SK-N-SH (cell line): ENCODE measurements around the gene CDH23. TPM values are rescaled to one million over a fixed set of nuclear protein-coding genes. Genes with fewer than 3 reads are reported as not detected.

ENCODE experiments used
- CTCF ChIA-PET: fragments of 300-600, 350-600 bp; formaldehyde crosslinking; extraction: SDS; loops from one replicate; lab custom pipeline; 2021; lab: Yijun Ruan, JAX
- POLR2A ChIA-PET: fragments of 350-600 bp; sonication (Branson Sonifier 250); formaldehyde crosslinking; extraction: SDS; loops from one replicate; lab custom pipeline; 2020; ENCODE audit warnings: antibody characterized with exemption, inconsistent platforms; lab: Yijun Ruan, JAX
- DNase-seq: peaks from one replicate; pipeline ENCODE4 v3.0.0; 2012
- H2AFZ ChIP-seq: fragments of 200-600 bp; sonication (generic); 2 replicates; pipeline ENCODE4 v1.8.1; 2016; ENCODE audit warnings: antibody characterized with exemption, mild to moderate bottlenecking, low read depth
- H3F3A ChIP-seq: fragments of 200-600 bp; sonication (generic); replicated peaks from 2 replicates; pipeline ENCODE3; 2016; ENCODE audit warnings: antibody characterized with exemption, mild to moderate bottlenecking; ENCODE audit not compliant: insufficient read depth
- H3K27ac ChIP-seq, 2 experiments: fragments of 200-500 bp in 1 of 2; fragments of 200-600 bp in 1 of 2; sonication (Bioruptor generic) in 1 of 2; sonication (generic), shearing (Covaris generic) in 1 of 2; 2 replicates each; pipeline versions ENCODE4 v1.5.1 to v1.6.1; 2014 to 2016; ENCODE audit warnings: low read depth in 2 of 2, inconsistent platforms in 1 of 2, low read length in 1 of 2, mild to moderate bottlenecking in 1 of 2, mixed read lengths in 1 of 2
- H3K27me3 ChIP-seq: fragments of 200-600 bp; sonication (generic), shearing (Covaris generic); 2 replicates; pipeline ENCODE4 v1.6.1; 2016; ENCODE audit warnings: mixed run types; ENCODE audit not compliant: insufficient read depth
- H3K36me3 ChIP-seq, 2 experiments: fragments of 200-500 bp in 1 of 2; fragments of 200-600 bp in 1 of 2; sonication (Bioruptor generic) in 1 of 2; sonication (generic) in 1 of 2; replicated peaks in 1 of 2; 2 replicates each; pipeline versions ENCODE3 to v1.5.1; 2014 to 2016; ENCODE audit warnings: low read length in 1 of 2, mild to moderate bottlenecking in 1 of 2; ENCODE audit not compliant: insufficient read depth in 2 of 2, control insufficient read depth in 1 of 2
- H3K4me1 ChIP-seq, 2 experiments: fragments of 200-500 bp in 1 of 2; fragments of 200-600 bp in 1 of 2; sonication (Bioruptor generic) in 1 of 2; sonication (generic), shearing (Covaris generic) in 1 of 2; 2 replicates each; pipeline versions ENCODE4 v1.5.1 to v1.6.1; 2014 to 2016; ENCODE audit warnings: low read depth in 1 of 2, low read length in 1 of 2, mixed run types in 1 of 2; ENCODE audit not compliant: insufficient read depth in 2 of 2, control insufficient read depth in 1 of 2
- H3K4me2 ChIP-seq: fragments of 200-600 bp; sonication (generic), shearing (Covaris generic); 2 replicates; pipeline ENCODE4 v1.6.1; 2017; ENCODE audit warnings: mixed run types
- H3K4me3 ChIP-seq, 2 experiments: fragments of 200-500 bp in 1 of 2; fragments of 200-600 bp in 1 of 2; sonication (Bioruptor generic) in 1 of 2; sonication (generic), shearing (Covaris generic) in 1 of 2; 2 replicates each; pipeline versions ENCODE4 v1.5.1 to v1.8.1; 2014 to 2016; ENCODE audit warnings: low read depth in 2 of 2, inconsistent platforms in 1 of 2, low read length in 1 of 2, mild to moderate bottlenecking in 1 of 2, mixed read lengths in 1 of 2, moderate library complexity in 1 of 2
- H3K79me2 ChIP-seq: fragments of 200-600 bp; sonication (generic); 2 replicates; pipeline ENCODE4 v1.8.1; 2017; ENCODE audit warnings: mild to moderate bottlenecking; ENCODE audit not compliant: insufficient read depth
- H3K9ac ChIP-seq: fragments of 200-600 bp; sonication (generic); 2 replicates; pipeline ENCODE4 v1.6.1; 2017; ENCODE audit warnings: mixed run types
- H3K9me2 ChIP-seq: fragments of 200-600 bp; sonication (generic); 2 replicates; pipeline ENCODE4 v1.6.1; 2017; ENCODE audit warnings: mixed run types
- H3K9me3 ChIP-seq: fragments of 200-600 bp; sonication (generic); 2 replicates; pipeline ENCODE4 v1.6.1; 2017; ENCODE audit warnings: mixed run types, mild to moderate bottlenecking, moderate library complexity
- H4K20me1 ChIP-seq: fragments of 200-600 bp; sonication (generic); 2 replicates; pipeline ENCODE4 v1.6.1; 2017; ENCODE audit warnings: mild to moderate bottlenecking, mixed run types; ENCODE audit not compliant: insufficient read depth
- CTCF ChIP-seq: fragments of 200-600 bp; sonication (generic); IDR thresholded peaks from 2 replicates; pipeline ENCODE4 v1.6.1; 2017; ENCODE audit warnings: antibody characterized with exemption, mild to moderate bottlenecking, moderate library complexity
- GABPA ChIP-seq: IDR thresholded peaks from 2 replicates; pipeline ENCODE4 v1.4.0; 2012; ENCODE audit warnings: low read depth, mild to moderate bottlenecking
- MXI1 ChIP-seq: IDR thresholded peaks from 2 replicates; pipeline ENCODE4 v1.6.1; 2012; ENCODE audit warnings: mild to moderate bottlenecking, low read depth, low read length, improper control_type of control experiment
- NFIC ChIP-seq: IDR thresholded peaks from 2 replicates; pipeline ENCODE4 v1.4.0; 2012; ENCODE audit warnings: borderline replicate concordance
- NRF1 ChIP-seq: IDR thresholded peaks from 2 replicates; pipeline ENCODE4 v1.6.1; 2012; ENCODE audit warnings: low read depth, mild to moderate bottlenecking, low read length
- RCOR1 ChIP-seq: fragments of 150-350 bp; IDR thresholded peaks from 2 replicates; pipeline ENCODE4 v1.6.1; 2017; ENCODE audit warnings: antibody characterized with exemption, low read length
- RFX5 ChIP-seq: IDR thresholded peaks from 2 replicates; pipeline ENCODE4 v1.6.1; 2012; ENCODE audit warnings: mild to moderate bottlenecking, improper control_type of control experiment, low read length
- RXRA ChIP-seq: IDR thresholded peaks from 2 replicates; pipeline ENCODE4 v1.4.0; 2012; ENCODE audit warnings: low read depth, mild to moderate bottlenecking, borderline replicate concordance
- TCF12 ChIP-seq: IDR thresholded peaks from 2 replicates; pipeline ENCODE4 v1.4.0; 2012
- TEAD4 ChIP-seq: IDR thresholded peaks from 2 replicates; pipeline ENCODE4 v1.4.0; 2012; ENCODE audit warnings: mild to moderate bottlenecking, borderline replicate concordance; ENCODE audit not compliant: insufficient read depth
- USF2 ChIP-seq: fragments of 150-350 bp; IDR thresholded peaks from 2 replicates; pipeline ENCODE4 v1.6.1; 2017; ENCODE audit warnings: antibody characterized with exemption, low read length, low read depth, borderline replicate concordance
- ZBTB33 ChIP-seq: IDR thresholded peaks from 2 replicates; pipeline ENCODE4 v1.4.0; 2012; ENCODE audit warnings: low read depth, borderline replicate concordance
- WGBS: methylation state at CpG from one replicate; pipeline ENCODE4 v1.1.6; 2017; ENCODE audit warnings: low lambda C conversion rate; 5-methylcytosine and 5-hydroxymethylcytosine counted together
- polyA plus RNA-seq, 3 experiments: library from polyadenylated mRNA; depleted of rRNA; stranded (reverse); fragments of >200 nt; gene quantifications; 2 replicates each; pipeline ENCODE4 v1.2.3, GENCODE V29; 2012

Gene CDH23
- polyA plus RNA-seq, 1 of the 3 experiments (the other 2 are of a cell fraction), result 0.03 TPM

- POLR2A ChIA-PET, result no interaction called here
- CTCF ChIA-PET, result interaction anchor here (0.5 to 11.0 kb wide), 4 partner anchors 15 to 379 kb away, joined by 3 to 74 read pairs (median 6); no protein-coding TSS in a partner anchor
- Histone ChIP-seq H3K36me3 (no peaks in the 10 kb centered on the region), H3K9me2 (no peaks in the 10 kb centered on the region), H3F3A (no peaks in the 10 kb centered on the region), H3K79me2 (no peaks in the 10 kb centered on the region), H3K9ac (no peak overlapping the region), H3K4me3 (no peak overlapping the region), H2AFZ (no peak overlapping the region), H3K27ac (no peak overlapping the region), H3K27me3 (no peaks in the 10 kb centered on the region; the same call in 1 of the 2 replicates), H4K20me1 (no peaks in the 10 kb centered on the region), H3K4me2 (no peak overlapping the region), H3K4me1 (peaks cover 20 to 22% of the 10 kb centered on the region in 2 experiments; a peak in 1 of 4 replicates), H3K9me3 (no peaks in the 10 kb centered on the region)
- 72% methylated on average over 11 of the region's 11 CpGs for WGBS
- no peak for DNase-seq
- no peak for TF ChIP-seq MXI1
- TF ChIP-seq USF2, result no peak
- no peak for TF ChIP-seq GABPA
- no peak for TF ChIP-seq RFX5
- no peak for TF ChIP-seq NFIC
- no peak for TF ChIP-seq TEAD4
- TF ChIP-seq CTCF, result no peak
- TF ChIP-seq TCF12, result no peak
- no peak for TF ChIP-seq ZBTB33
- no peak for TF ChIP-seq RXRA
- no peak for TF ChIP-seq RCOR1
- TF ChIP-seq NRF1, result no peak
These were observed 228.9 kb downstream of the CDH23 start for GRCh38 chr10:71625445-71626175.
